Kidney (tissue), 14 donors: ENCODE data around the gene ADSS1. TPM values are rescaled to one million over a fixed set of nuclear protein-coding genes. Genes with fewer than 3 reads are reported as not detected.

Source experiments
- DNase-seq, 5 donors: peaks; one replicate each; pipeline ENCODE4 v3.0.0-alpha.2; 2013 to 2020
- FAIRE-seq: peaks from 2 replicates; lab custom pipeline; 2012; peaks lifted over from hg19 to GRCh38; lab: Jason Lieb, UNC
- H3K27ac ChIP-seq, 2 donors: one replicate each; pipeline ENCODE4 v1.7.0; 2013; ENCODE audit warnings: low read depth in 2 of 2, low read length in 2 of 2, inconsistent platforms in 1 of 2
- H3K27me3 ChIP-seq: one replicate; pipeline ENCODE4 v1.7.1; 2013; ENCODE audit warnings: low read length, inconsistent platforms; ENCODE audit not compliant: control insufficient read depth, insufficient read depth
- H3K36me3 ChIP-seq, 3 donors: one replicate each; pipeline versions ENCODE4 v1.7.0 to v1.7.1; 2013; ENCODE audit warnings: low read length in 3 of 3, control low read depth in 1 of 3, inconsistent platforms in 1 of 3; ENCODE audit not compliant: insufficient read depth in 3 of 3, control insufficient read depth in 2 of 3
- H3K4me1 ChIP-seq, 3 donors: one replicate each; pipeline versions ENCODE4 v1.7.0 to v1.7.1; 2013; ENCODE audit warnings: low read length in 3 of 3, inconsistent platforms in 1 of 3, low read depth in 1 of 3; ENCODE audit not compliant: control insufficient read depth in 2 of 3, insufficient read depth in 2 of 3
- H3K4me3 ChIP-seq, 3 donors: one replicate each; pipeline versions ENCODE4 v1.7.0 to v1.8.1; 2013; ENCODE audit warnings: low read length in 3 of 3, control low read depth in 1 of 3, inconsistent platforms in 1 of 3
- H3K9ac ChIP-seq, 3 donors: one replicate each; pipeline versions ENCODE4 v1.7.0 to v1.7.1; 2013; ENCODE audit warnings: low read length in 3 of 3, control low read depth in 1 of 3, inconsistent platforms in 1 of 3
- H3K9me3 ChIP-seq, 3 donors: one replicate each; pipeline versions ENCODE4 v1.7.0 to v1.7.1; 2013; ENCODE audit warnings: low read length in 3 of 3, control low read depth in 1 of 3, inconsistent platforms in 1 of 3; ENCODE audit not compliant: control insufficient read depth in 2 of 3, insufficient read depth in 1 of 3
- intact Hi-C: fragments of 100-400 bp; cut with DNase I; formaldehyde crosslinking; loops from one replicate; pipeline ENCODE4 v1.11.1; 2022
- polyA plus RNA-seq: library from polyadenylated mRNA; stranded (reverse); fragments of 350-450 nt; fragmentation: Illumina TruSeq; extraction: RNeasy Lipid Tissue Mini Kit (QIAGEN cat#74804); gene quantifications from one replicate; pipeline ENCODE4 v1.2.3, GENCODE V29; 2014; ENCODE audit warnings: low read depth, low replicate concordance; ENCODE audit not compliant: insufficient read depth
- total RNA-seq: library from RNA; stranded (reverse); fragmentation: NEBNext Ultra II Directional; extraction: Animal tissue kit (Norgen Biotek cat#: 25700); gene quantifications from one replicate; pipeline ENCODE4 v1.2.1, GENCODE V29; 2021
- TF ChIP-seq, protein P1 (sequence below): IDR thresholded peaks from 3 replicates; pipeline ENCODE4 v1.5.1; 2012; ENCODE audit warnings: mild to moderate bottlenecking, moderate library complexity, borderline replicate concordance; ENCODE audit not compliant: insufficient read depth; ENCODE audit errors: extremely low read depth
- donor health status: control.
- donor health status: control.
- donor health status: control.
- donor health status: control.
- donor health status: control.
- donor health status: DM: yes; HTN: yes; CAD: no.
- donor health status: Normal renal cell carcinoma (clear cell type).

The ADSS1 gene
- total and polyA plus RNA-seq, 2 donors from 2014 or later: 7.5 to 16.5 TPM

DNA sequence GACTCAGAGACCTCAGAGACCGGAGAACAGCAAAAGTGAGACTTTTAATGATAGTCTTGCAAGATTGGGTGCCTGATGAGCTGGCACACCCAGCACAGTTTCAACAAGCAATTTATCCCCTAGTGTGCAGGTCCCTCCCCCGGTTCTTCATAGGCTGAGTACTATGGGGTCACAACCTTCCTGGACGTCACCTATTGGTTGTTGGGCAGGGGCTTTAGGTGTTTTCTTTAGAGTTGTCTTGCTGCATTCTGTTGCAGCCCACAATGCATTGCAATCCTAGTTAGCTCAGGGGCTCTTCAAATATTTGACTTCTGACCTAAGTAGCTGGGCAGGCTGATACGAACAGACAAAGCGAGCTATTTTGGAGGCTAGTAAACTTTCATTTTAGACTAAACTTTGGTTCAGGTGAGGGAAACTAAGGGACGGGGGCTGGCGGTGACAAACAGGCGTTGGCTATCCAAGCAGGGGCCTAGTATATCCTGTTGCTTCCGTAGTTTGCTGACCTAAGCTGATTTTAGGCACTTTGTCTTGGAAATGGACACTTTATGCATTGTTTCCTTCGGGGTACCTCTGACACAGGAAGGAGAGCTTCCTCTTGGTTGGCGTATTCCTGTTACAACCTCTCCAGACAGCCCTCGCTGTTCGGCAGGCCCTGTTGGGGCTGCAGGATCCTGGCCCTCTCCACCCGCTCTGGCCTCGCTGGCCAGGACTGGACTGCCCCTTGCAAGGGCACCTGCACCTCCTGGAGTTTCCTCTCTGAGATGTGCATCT is 43.0 kb downstream of the ADSS1 start:
- Histone ChIP-seq H3K9ac (no peak overlapping the region), H3K4me3 (no peak overlapping the region), H3K36me3 (no peaks in the 10 kb centered on the region), H3K4me1 (peaks cover 0 to 7% (median 0%) of the 10 kb centered on the region in 3 donors), H3K27me3 (no peaks in the 10 kb centered on the region), H3K9me3 (peaks cover 0 to 3% (median 0%) of the 10 kb centered on the region in 3 donors), H3K27ac (peak overlapping the region; percentile 23 to 34)
- intact Hi-C loops: no loop called here
- no peak for FAIRE-seq
- DNase-seq: no peak
- TF ChIP-seq, protein P1, sequence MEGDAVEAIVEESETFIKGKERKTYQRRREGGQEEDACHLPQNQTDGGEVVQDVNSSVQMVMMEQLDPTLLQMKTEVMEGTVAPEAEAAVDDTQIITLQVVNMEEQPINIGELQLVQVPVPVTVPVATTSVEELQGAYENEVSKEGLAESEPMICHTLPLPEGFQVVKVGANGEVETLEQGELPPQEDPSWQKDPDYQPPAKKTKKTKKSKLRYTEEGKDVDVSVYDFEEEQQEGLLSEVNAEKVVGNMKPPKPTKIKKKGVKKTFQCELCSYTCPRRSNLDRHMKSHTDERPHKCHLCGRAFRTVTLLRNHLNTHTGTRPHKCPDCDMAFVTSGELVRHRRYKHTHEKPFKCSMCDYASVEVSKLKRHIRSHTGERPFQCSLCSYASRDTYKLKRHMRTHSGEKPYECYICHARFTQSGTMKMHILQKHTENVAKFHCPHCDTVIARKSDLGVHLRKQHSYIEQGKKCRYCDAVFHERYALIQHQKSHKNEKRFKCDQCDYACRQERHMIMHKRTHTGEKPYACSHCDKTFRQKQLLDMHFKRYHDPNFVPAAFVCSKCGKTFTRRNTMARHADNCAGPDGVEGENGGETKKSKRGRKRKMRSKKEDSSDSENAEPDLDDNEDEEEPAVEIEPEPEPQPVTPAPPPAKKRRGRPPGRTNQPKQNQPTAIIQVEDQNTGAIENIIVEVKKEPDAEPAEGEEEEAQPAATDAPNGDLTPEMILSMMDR: no peak

DNA sequence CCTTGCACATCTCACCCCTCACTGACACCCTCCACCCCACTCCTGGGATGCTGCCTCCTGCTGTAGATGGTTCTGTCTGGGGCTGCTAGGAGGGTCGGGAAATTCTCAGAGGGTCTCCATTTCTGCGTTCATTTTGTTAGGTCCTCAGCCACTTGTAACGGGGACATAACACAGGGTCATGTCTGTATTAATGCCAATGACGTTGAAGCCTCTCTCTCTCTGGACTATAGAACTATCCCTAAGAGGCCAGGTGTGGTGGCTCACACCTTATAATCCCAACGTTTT is 43.5 kb downstream of the ADSS1 start:
- FAIRE-seq: no peak
- H3K4me3 ChIP-seq: no peak overlapping the region
- H3K36me3 ChIP-seq: no peaks in the 10 kb centered on the region
- peaks cover 0 to 3% (median 0%) of the 10 kb centered on the region in 3 donors for H3K9me3 ChIP-seq
- DNase-seq: no peak
- H3K9ac ChIP-seq: no peak overlapping the region
- intact Hi-C loops: no loop called here
- TF ChIP-seq, protein P1: no peak
- no peaks in the 10 kb centered on the region for H3K27me3 ChIP-seq
- H3K27ac ChIP-seq: peak overlapping the region; percentile 23 to 34
- H3K4me1 ChIP-seq: peaks cover 0 to 7% (median 0%) of the 10 kb centered on the region in 3 donors

DNA sequence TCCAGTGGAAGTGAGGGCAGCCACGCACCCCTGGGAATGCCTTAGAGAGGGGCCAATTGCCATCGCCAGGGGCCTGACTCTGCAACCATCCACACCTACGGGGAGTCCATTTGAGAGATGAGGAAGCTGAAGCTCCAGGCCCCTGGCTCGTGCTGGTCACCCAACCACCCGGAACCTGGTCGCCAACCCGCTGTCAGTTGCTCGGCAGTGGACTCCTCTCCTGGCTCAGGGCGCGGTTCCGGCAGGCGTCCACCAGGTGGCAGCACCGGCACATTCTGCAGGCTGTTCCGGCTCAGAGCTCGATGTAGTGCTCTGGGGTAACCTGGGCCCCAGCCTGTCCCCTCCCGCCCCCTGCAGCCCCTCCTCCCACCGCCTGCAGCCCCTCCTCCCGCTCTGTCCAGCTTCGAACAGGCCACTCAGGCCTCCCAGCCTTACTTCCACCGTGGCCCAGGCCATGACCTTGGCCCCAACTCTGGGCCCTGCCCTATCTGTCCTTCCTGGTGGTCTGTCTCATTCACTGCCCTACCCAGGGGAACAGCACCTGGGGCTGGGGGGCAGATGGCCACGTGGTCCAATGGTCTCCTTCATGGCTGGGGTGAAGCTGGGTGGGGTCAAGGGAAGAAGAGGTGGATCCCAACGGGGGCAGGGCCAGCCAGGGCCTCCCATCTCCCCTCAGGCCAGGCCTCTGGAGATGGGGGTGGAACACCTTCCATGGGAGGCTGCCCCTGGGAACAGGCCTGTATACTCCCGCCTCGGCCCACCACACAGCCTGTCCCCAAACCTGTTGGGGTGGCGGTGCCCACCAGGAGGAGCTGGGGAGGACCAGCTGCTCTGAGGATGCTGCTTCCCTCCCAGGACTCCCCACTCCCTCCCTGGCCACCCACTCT is 44.7 kb downstream of the ADSS1 start:
- peak; percentile 93 to 96 (median 94) for DNase-seq
- H3K9ac ChIP-seq: no peak overlapping the region
- H3K9me3 ChIP-seq: peaks cover 0 to 3% (median 0%) of the 10 kb centered on the region in 3 donors
- intact Hi-C loops: no loop called here
- H3K36me3 ChIP-seq: no peaks in the 10 kb centered on the region
- peak overlapping the region in 1 of 2 donors; percentile 37 for H3K27ac ChIP-seq
- H3K4me1 ChIP-seq: peaks cover 0 to 7% (median 0%) of the 10 kb centered on the region in 3 donors
- no peak for FAIRE-seq
- TF ChIP-seq, protein P1: peak; percentile 96
- no peak overlapping the region for H3K4me3 ChIP-seq
- no peaks in the 10 kb centered on the region for H3K27me3 ChIP-seq
